ENCODE measurements around the gene RSPH6A. TPM values are rescaled to one million over a fixed set of nuclear protein-coding genes. Genes with fewer than 3 reads are reported as not detected.

Gene RSPH6A
- total and polyA plus RNA-seq, 10 of the 15 experiments (the other 5 are each of a cell fraction or from before 2014, with no cell fraction given) = 0.03 to 0.41 (median 0.22) TPM; not detected in 4

DNA sequence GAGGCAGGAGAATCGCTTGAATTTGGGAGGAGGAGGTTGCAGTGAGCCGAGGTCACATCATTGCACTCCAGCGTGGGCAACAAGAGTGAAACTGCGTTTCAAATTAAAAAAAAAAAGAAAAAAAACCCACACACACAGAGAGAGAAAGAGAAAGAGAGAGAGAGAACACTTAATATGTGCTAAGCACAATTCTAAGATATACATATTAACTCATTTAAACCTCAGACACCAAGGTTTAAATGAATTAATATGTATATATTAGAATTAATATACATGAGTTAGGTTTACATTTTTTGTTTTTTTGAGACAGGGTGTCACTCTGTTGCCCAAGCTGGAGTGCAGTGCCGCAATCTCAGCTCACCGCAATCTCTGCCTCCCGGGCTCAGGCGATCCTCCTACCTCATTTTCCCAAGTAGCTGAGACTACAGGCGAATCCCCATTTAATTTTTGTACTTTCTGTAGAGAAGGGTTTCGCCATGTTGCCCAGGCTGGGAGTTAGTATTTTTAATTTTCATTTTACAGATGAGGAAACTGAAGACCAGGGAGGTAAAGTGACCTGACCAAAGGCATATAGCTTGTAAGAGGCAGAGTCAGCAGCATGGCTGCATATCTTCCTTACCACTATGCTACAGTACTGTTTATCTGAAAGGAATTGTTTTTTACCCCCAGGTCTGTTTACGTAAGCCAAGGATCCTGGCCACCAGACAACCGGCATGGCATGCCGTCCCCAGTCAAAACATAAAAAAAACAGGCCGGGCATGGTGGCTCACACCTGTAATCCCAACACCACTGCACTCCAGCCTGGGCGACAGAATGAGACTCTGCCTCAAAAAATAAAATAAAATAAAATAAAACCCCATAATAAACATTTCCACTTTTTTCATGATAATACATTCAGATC lies 45.5 kb upstream of the RSPH6A start (continued):
- TF ChIP-seq CEBPZ (IDR thresholded peaks at IDR 0.05; ENCODE audit: low read depth, low read length) = no peak
- no peak for TF ChIP-seq MTA3 (IDR thresholded peaks at IDR 0.05; ENCODE audit: borderline replicate concordance, low read length)
- no peak for TF ChIP-seq RUNX3 (IDR thresholded peaks at IDR 0.05; ENCODE audit: low read length)
- no peak for TF ChIP-seq USF2 (IDR thresholded peaks at IDR 0.05; ENCODE audit: borderline replicate concordance, low read depth, low read length)
- TF ChIP-seq NRF1 (conservative IDR thresholded peaks at IDR 0.05; ENCODE audit: low read depth, low read length) = no peak
- no peak for TF ChIP-seq NFXL1 (IDR thresholded peaks at IDR 0.05; ENCODE audit: borderline replicate concordance)
- TF ChIP-seq KLF5 (IDR thresholded peaks at IDR 0.05; ENCODE audit: partially characterized antibody) = no peak
- TF ChIP-seq HDAC6 (IDR thresholded peaks at IDR 0.05; ENCODE audit: unreplicated experiment) = no peak
- TF ChIP-seq KAT2A (conservative IDR thresholded peaks at IDR 0.05; ENCODE audit: control insufficient read depth, low read depth, low read length) = no peak
- TF ChIP-seq NBN (IDR thresholded peaks at IDR 0.05) = no peak
- no peak for TF ChIP-seq BHLHE40 (IDR thresholded peaks at IDR 0.05; ENCODE audit: borderline replicate concordance in 1 of 2, low read depth in 2 of 2, low read length in 1 of 2)
- no peak for TF ChIP-seq NFIC (IDR thresholded peaks at IDR 0.05; ENCODE audit: low read depth, low read length)
